Astrocyte (in vitro differentiated cells and primary cell): ENCODE measurements around the gene ZRANB2.

Source experiments
- CTCF ChIP-seq: IDR thresholded peaks from 2 replicates; pipeline ENCODE4 v1.5.1; 2011; ENCODE audit warnings: low read depth, mild to moderate bottlenecking, inconsistent platforms, low read length, moderate library complexity; ENCODE audit not compliant: insufficient read depth
- EZH2 ChIP-seq: IDR thresholded peaks from 2 replicates; pipeline ENCODE4 v1.6.1; 2012; ENCODE audit warnings: mild to moderate bottlenecking, low read length, inconsistent platforms; ENCODE audit not compliant: insufficient read depth

DNA sequence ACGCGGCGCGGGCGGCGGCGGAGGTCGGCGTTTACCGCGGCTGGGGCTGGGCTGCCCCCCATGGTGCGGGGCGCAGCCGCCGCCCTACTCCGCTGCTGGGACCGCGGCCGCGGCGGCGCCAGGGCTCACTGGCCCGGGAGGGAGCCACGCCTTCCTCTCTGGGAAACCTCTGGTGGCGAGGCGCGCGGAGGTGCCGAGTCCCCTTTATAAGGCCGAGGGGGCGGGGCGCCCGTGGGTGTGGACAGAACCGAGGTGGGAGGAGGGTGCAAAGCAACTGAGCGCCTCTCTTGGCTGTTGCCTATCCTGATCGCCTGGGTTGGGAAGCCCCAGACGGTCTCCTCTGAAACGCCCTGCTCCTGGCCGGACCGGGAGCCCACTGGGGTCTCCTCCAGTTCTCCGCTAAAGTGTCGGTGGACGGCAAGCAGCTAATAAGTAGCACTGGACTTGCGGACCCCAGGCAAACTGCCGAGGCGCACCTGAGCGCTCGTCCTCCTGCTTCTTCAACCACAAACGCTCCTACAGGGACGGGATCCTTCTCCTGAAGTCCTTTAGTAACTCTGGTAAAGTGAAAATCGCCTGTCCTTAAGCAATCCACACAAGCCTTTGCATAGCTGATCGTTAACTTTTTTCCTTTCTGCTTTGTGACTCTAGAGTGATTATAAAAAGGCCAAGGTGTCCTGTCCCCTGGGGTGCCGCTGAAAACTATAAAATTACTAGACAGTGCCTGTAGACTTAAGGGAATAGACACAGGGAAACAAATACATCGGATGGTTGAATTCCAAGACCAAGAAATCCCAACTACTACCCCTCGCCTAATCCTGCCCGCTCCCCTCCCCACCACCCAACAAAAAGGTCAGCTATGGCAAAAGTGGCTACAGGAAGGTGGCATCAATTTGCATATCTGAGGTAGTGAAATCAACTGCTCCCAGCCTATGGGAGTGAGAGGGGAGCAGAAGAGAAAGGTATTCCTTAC, 32.9 kb downstream of the ZRANB2 start, which contains the start of gene PTGER3:
- no peak for TF ChIP-seq CTCF
- no peak for TF ChIP-seq EZH2
